K562 (cell line): Measurements from ENCODE around the gene ZC3H10. TPM values are rescaled to one million over a fixed set of nuclear protein-coding genes. Genes with fewer than 3 reads are reported as not detected.

Experiments
- CREB3 ChIP-seq: fragments of 450-650 bp; conservative IDR thresholded peaks from 2 replicates; pipeline ENCODE4 v1.6.1; 2016; ENCODE audit warnings: missing genetic modification characterization, low read depth, mild to moderate bottlenecking, missing compliant biosample characterization, moderate library complexity
- DLX4 ChIP-seq: fragments of 250-450 bp; sonication (Bioruptor Pico); IDR thresholded peaks from 2 replicates; pipeline ENCODE4 v1.6.1; 2021; ENCODE audit warnings: mild to moderate bottlenecking
- ELF1 ChIP-seq: fragments of 200-800 bp; sonication (Bioruptor generic); IDR thresholded peaks from 2 replicates; pipeline ENCODE4 v1.6.1; 2016; ENCODE audit warnings: missing genetic modification characterization, missing compliant biosample characterization
- EWSR1 ChIP-seq: fragments of 450-650 bp; IDR thresholded peaks from 2 replicates; pipeline ENCODE4 v1.6.1; 2018; ENCODE audit warnings: borderline replicate concordance, mild to moderate bottlenecking, low read depth, moderate library complexity; ENCODE audit not compliant: partially characterized antibody
- KLF6 ChIP-seq: fragments of 250-450 bp; sonication (Bioruptor Pico); IDR thresholded peaks from 2 replicates; pipeline ENCODE4 v1.4.0; 2020; ENCODE audit warnings: mild to moderate bottlenecking, moderate library complexity, borderline replicate concordance
- MAX ChIP-seq: sonication (generic); formaldehyde crosslinking; IDR thresholded peaks from 2 replicates; pipeline ENCODE4 v1.9.0; 2022; ENCODE audit warnings: mild to moderate bottlenecking, missing genetic modification reagents
- PHF21A ChIP-seq: fragments of 450-650 bp; IDR thresholded peaks from 2 replicates; pipeline ENCODE4 v1.6.1; 2017; ENCODE audit warnings: low read depth, borderline replicate concordance
- SMAD2 ChIP-seq: fragments of 150-350 bp; IDR thresholded peaks from 2 replicates; pipeline ENCODE4 v1.6.1; 2014; ENCODE audit warnings: low read depth, mild to moderate bottlenecking, low read length
- SPI1 ChIP-seq: IDR thresholded peaks from 2 replicates; pipeline ENCODE4 v1.6.1; 2011; ENCODE audit warnings: low read depth, low read length, control low read depth, borderline replicate concordance
- SRSF1 ChIP-seq: fragments of 200-400 bp; formaldehyde crosslinking; IDR thresholded peaks from 2 replicates; pipeline ENCODE4 v1.6.1; 2017; ENCODE audit warnings: mild to moderate bottlenecking, low read depth, low read length, moderate library complexity
- THRA ChIP-seq: fragments of 450-650 bp; IDR thresholded peaks from 2 replicates; pipeline ENCODE4 v1.6.1; 2017; ENCODE audit warnings: mild to moderate bottlenecking, moderate library complexity
- U2AF1 ChIP-seq: fragments of 200-400 bp; formaldehyde crosslinking; optimal IDR thresholded peaks from 2 replicates; pipeline ENCODE3; 2017; ENCODE audit warnings: mild to moderate bottlenecking, low read depth, low read length, moderate library complexity
- ZNF584 ChIP-seq: fragments of 200-800 bp; sonication (Bioruptor generic); IDR thresholded peaks from 2 replicates; pipeline ENCODE4 v1.6.1; 2016; ENCODE audit warnings: low read depth, mild to moderate bottlenecking, missing genetic modification characterization, missing compliant biosample characterization
- ZNF76 ChIP-seq: fragments of 250-450 bp; sonication (Bioruptor Pico); IDR thresholded peaks from 2 replicates; pipeline ENCODE4 v1.4.0; 2020; ENCODE audit warnings: mild to moderate bottlenecking, moderate library complexity, borderline replicate concordance
- polyA plus RNA-seq, 8 experiments: library from polyadenylated mRNA; depleted of rRNA in 4 of 8; stranded (reverse) in 5 of 8; unstranded in 3 of 8; fragments of >200 nt; fragmentation: Nextera tagmentation in 2 of 8; fragmentation: Illumina TruSeq in 1 of 8; extraction: Ambion mirVana in 2 of 8; extraction: Trizol in 1 of 8; gene quantifications; 2 replicates each; pipeline versions ENCODE4 v1.2.1 to v1.2.3, GENCODE V29; 2011 to 2014; ENCODE audit warnings: inconsistent platforms in 1 of 8, missing spikeins in 1 of 8
- total RNA-seq, 7 experiments: library from RNA; depleted of rRNA in 6 of 7; stranded (reverse); fragments of >200 nt in 6 of 7; fragmentation: Illumina TruSeq in 2 of 7; extraction: Trizol in 2 of 7; gene quantifications; 2 replicates each; pipeline versions ENCODE4 v1.2.1 to v1.2.3, GENCODE V29; 2011 to 2021; ENCODE audit warnings: low replicate concordance in 1 of 7
- TF ChIP-seq, protein P1 (sequence below): fragments of 250-450 bp; sonication (Bioruptor Pico); IDR thresholded peaks from 2 replicates; pipeline ENCODE4 v1.5.0; 2021
- TF ChIP-seq, protein P2 (sequence below): fragments of 250-450 bp; sonication (Bioruptor Pico); IDR thresholded peaks from 2 replicates; pipeline ENCODE4 v1.8.0; 2021; ENCODE audit warnings: moderate library complexity, mild to moderate bottlenecking, inconsistent platforms
- TF ChIP-seq, protein P3 (sequence below), 3 experiments: IDR thresholded peaks in 2 of 3; conservative IDR thresholded peaks in 1 of 3; 2 replicates each; pipeline ENCODE4 v1.5.1; 2011 to 2012; ENCODE audit warnings: low read length in 3 of 3, mild to moderate bottlenecking in 3 of 3, control low read depth in 2 of 3, improper control_type of control experiment in 1 of 3, inconsistent platforms in 1 of 3, low read depth in 1 of 3, mixed read lengths in 1 of 3, moderate library complexity in 1 of 3; ENCODE audit not compliant: insufficient read depth in 2 of 3
- TF ChIP-seq, protein P4 (sequence below): sonication (generic); formaldehyde crosslinking; IDR thresholded peaks from 2 replicates; pipeline ENCODE4 v1.8.1; 2023; ENCODE audit warnings: mild to moderate bottlenecking, missing genetic modification reagents

The ZC3H10 gene
- total and polyA plus RNA-seq, 9 of the 15 experiments (the other 6 are each of a cell fraction or from before 2014, with no cell fraction given): 0.31 to 4.1 (median 1.6) TPM

DNA sequence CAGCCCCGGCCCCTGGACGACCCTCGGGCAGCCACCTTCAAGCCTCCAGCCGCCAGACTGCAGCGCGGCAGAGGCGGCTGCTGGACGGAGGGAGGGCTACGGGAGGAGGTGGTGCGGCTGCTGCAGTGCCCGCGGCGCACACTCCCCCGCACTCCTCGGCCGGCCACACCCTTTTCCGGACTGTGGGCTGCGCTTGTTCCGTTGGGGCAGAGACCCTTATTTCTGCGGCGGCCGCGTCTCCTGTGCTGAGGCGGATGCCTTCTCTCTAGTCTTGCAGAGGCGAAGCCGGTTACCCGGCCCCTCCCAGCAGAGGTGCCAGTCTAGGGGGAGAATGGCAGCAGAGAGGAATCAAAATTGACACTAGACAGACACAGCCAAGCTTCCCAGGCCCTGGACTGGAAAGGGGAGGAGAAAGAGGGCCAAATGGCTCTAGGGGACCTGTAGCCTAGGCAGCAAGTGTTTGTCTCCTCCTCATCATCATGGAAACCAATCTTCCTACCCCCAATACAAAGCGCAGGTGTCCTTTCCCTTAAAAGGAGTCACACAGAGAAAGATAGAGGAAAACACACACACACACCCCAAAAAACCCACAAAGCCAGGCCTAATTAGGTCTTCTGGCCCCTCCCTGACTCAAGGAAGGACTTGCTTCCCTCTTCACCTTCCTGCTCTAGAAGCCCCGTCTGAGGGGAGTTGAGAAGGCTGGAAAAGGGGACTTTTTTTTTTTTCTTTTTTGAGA lies 11.3 kb downstream of the ZC3H10 start (continued):
- TF ChIP-seq EWSR1 (no peak), THRA (no peak), ELF1 (tag) (no peak), DLX4 (CRISPR knock-in tag) (no peak), MAX (CRISPR knock-in tag) (peak; percentile 33; the same call in 1 of the 2 replicates), ZNF584 (CRISPR knock-in tag) (no peak), CREB3 (no peak), SPI1 (no peak), PHF21A (no peak), U2AF1 (peak; percentile 51), KLF6 (CRISPR knock-in tag) (peak; percentile 91), SRSF1 (no peak), SMAD2 (no peak), ZNF76 (CRISPR knock-in tag) (no peak)
- TF ChIP-seq, protein P1, sequence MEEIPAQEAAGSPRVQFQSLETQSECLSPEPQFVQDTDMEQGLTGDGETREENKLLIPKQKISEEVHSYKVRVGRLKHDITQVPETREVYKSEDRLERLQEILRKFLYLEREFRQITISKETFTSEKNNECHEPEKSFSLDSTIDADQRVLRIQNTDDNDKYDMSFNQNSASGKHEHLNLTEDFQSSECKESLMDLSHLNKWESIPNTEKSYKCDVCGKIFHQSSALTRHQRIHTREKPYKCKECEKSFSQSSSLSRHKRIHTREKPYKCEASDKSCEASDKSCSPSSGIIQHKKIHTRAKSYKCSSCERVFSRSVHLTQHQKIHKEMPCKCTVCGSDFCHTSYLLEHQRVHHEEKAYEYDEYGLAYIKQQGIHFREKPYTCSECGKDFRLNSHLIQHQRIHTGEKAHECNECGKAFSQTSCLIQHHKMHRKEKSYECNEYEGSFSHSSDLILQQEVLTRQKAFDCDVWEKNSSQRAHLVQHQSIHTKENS (CRISPR knock-in tag): no peak
- TF ChIP-seq, protein P2, sequence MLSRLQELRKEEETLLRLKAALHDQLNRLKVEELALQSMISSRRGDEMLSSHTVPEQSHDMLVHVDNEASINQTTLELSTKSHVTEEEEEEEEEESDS (CRISPR knock-in tag): no peak
- TF ChIP-seq, protein P3, sequence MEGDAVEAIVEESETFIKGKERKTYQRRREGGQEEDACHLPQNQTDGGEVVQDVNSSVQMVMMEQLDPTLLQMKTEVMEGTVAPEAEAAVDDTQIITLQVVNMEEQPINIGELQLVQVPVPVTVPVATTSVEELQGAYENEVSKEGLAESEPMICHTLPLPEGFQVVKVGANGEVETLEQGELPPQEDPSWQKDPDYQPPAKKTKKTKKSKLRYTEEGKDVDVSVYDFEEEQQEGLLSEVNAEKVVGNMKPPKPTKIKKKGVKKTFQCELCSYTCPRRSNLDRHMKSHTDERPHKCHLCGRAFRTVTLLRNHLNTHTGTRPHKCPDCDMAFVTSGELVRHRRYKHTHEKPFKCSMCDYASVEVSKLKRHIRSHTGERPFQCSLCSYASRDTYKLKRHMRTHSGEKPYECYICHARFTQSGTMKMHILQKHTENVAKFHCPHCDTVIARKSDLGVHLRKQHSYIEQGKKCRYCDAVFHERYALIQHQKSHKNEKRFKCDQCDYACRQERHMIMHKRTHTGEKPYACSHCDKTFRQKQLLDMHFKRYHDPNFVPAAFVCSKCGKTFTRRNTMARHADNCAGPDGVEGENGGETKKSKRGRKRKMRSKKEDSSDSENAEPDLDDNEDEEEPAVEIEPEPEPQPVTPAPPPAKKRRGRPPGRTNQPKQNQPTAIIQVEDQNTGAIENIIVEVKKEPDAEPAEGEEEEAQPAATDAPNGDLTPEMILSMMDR (IDR thresholded peaks at IDR 0.05 in 2 of 3, conservative IDR thresholded peaks at IDR 0.05 in 1 of 3; ENCODE audit: insufficient read depth in 2 of 3, low read depth in 1 of 3, low read length in 3 of 3): no peak
- TF ChIP-seq, protein P4, sequence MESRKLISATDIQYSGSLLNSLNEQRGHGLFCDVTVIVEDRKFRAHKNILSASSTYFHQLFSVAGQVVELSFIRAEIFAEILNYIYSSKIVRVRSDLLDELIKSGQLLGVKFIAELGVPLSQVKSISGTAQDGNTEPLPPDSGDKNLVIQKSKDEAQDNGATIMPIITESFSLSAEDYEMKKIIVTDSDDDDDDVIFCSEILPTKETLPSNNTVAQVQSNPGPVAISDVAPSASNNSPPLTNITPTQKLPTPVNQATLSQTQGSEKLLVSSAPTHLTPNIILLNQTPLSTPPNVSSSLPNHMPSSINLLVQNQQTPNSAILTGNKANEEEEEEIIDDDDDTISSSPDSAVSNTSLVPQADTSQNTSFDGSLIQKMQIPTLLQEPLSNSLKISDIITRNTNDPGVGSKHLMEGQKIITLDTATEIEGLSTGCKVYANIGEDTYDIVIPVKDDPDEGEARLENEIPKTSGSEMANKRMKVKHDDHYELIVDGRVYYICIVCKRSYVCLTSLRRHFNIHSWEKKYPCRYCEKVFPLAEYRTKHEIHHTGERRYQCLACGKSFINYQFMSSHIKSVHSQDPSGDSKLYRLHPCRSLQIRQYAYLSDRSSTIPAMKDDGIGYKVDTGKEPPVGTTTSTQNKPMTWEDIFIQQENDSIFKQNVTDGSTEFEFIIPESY (CRISPR knock-in tag): no peak
